MG63 (cell line): ENCODE results near the gene FGF10. TPM values are rescaled to one million over a fixed set of nuclear protein-coding genes. Genes with fewer than 3 reads are reported as not detected.

ENCODE experiments used
- DNase-seq: peaks from one replicate; pipeline ENCODE4 v3.0.0-alpha.2; 2020
- H3K27me3 ChIP-seq: fragments of 250-450 bp; sonication (Bioruptor Pico); 2 replicates; pipeline ENCODE4 v1.5.1; 2020; ENCODE audit warnings: mild to moderate bottlenecking, moderate library complexity
- H3K36me3 ChIP-seq: fragments of 250-450 bp; sonication (Bioruptor Pico); 2 replicates; pipeline ENCODE4 v1.5.1; 2020; ENCODE audit warnings: mild to moderate bottlenecking, moderate library complexity
- H3K4me3 ChIP-seq: fragments of 250-450 bp; sonication (Bioruptor Pico); 2 replicates; pipeline ENCODE4 v1.5.1; 2020; ENCODE audit warnings: mild to moderate bottlenecking, moderate library complexity
- H3K9me3 ChIP-seq: fragments of 250-450 bp; sonication (Bioruptor Pico); 2 replicates; pipeline ENCODE4 v1.5.1; 2020; ENCODE audit warnings: mild to moderate bottlenecking, moderate library complexity
- total RNA-seq: library from RNA; depleted of rRNA; stranded (reverse); fragments of >200 nt; shearing (Covaris generic); gene quantifications from 2 replicates; pipeline ENCODE4 v1.2.3, GENCODE V29; 2014; ENCODE audit warnings: low replicate concordance

FGF10 gene
- total RNA-seq, 1 experiment from 2014 or later, result not detected

DNA sequence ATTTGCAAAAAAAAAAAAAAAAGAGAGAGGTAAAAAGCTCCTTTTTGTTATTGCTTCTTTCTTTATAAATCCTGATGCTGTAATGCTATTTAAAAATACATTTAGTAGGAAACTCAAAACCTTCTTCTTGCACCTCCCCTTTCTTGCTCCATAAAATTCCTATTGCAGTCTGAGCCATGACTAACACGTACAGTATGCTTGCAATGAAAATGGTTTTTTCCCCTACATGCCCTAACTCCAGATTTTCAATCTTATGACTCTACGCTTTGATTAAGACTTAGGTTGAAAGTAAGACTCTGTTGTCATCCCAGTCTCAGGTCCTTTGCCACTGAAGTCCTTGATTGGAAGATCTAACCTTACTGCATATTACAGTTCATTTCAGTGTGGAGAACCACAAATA, 23.9 kb downstream of the FGF10 start:
- Histone ChIP-seq H3K27me3 (no peaks in the 10 kb centered on the region), H3K9me3 (no peaks in the 10 kb centered on the region), H3K4me3 (no peak overlapping the region), H3K36me3 (no peaks in the 10 kb centered on the region)
- no peak for DNase-seq

DNA sequence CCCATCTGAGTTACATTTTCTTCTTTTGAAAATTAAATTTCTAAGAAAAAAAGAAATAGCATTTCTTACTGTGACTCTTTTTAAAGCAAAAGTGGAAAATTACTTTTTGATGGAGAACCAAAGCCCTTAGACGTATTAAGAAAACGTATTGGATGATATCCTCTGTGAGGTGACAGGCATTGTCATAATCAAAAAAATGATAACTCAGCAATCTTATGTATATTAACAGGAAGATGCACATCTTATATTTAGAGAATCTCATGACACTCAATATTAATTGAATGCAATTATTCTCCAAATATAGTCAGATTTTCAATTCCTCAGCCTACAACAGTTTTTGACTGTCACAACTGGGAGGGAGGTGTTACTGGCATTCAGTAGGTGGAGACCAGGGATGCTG, 25.1 kb downstream of the FGF10 start:
- Histone ChIP-seq H3K27me3 (no peaks in the 10 kb centered on the region), H3K4me3 (no peak overlapping the region), H3K36me3 (no peaks in the 10 kb centered on the region), H3K9me3 (no peaks in the 10 kb centered on the region)
- DNase-seq, result no peak

DNA sequence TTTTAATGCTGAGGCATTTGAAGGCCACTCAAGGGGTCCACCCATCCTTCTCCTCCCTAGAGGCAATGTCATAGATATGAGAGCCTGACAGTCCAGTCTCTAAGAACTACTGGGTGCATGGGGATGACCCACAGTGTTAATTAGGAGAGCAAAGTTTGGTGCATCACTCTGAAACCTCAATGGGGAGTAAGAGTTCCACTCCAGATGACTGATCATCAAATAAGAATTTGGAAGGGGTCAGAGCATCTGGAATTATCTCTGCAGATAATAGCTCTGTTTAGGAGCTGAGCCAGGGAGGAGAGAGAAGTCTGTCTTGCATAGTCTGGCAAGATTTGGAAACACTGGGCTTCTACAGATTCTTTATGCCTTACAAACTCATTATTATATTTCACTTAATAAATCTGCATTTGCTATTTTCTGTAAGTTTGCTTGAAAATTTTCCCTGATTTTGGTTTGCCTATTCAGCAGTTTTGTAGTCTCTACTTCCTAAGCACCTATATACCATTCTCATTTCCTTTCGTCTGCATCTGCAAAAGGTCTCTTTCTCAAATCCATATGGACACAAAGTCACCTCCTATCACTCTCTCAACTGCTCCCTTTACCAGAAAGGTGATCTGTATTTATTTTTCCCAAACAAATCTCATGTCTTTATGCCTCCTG, 27.7 kb downstream of the FGF10 start:
- no peaks in the 10 kb centered on the region for H3K9me3 ChIP-seq
- no peaks in the 10 kb centered on the region for H3K27me3 ChIP-seq
- H3K4me3 ChIP-seq, result no peak overlapping the region
- no peak for DNase-seq
- no peaks in the 10 kb centered on the region for H3K36me3 ChIP-seq

GRCh38 chr5:44360919-44361318, 28.3 kb downstream of the FGF10 start:
- DNase-seq, result no peak
- H3K9me3 ChIP-seq, result no peaks in the 10 kb centered on the region
- no peak overlapping the region for H3K4me3 ChIP-seq
- H3K27me3 ChIP-seq, result no peaks in the 10 kb centered on the region
- H3K36me3 ChIP-seq, result no peaks in the 10 kb centered on the region

DNA sequence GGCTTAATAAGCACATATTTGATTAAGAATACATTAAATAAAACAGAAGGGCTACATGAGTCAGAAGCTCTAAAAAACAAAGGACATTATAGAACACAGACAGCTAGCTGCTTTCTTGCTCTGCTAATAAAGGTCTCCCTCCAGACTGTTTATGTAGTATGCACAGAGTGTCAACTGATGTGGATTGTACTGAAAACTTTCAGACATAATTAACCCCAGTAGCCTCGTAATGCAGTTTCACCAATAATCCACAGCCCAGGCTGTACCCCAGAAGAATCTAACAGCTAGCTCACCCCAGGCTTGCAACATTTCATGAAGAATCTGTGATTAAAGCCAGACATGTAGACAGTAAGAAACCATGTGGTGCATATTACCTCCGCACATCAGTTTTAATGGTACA, 30.8 kb downstream of the FGF10 start:
- H3K36me3 ChIP-seq, result no peaks in the 10 kb centered on the region
- no peaks in the 10 kb centered on the region for H3K27me3 ChIP-seq
- DNase-seq, result no peak
- H3K9me3 ChIP-seq, result no peaks in the 10 kb centered on the region
- H3K4me3 ChIP-seq, result no peak overlapping the region

DNA sequence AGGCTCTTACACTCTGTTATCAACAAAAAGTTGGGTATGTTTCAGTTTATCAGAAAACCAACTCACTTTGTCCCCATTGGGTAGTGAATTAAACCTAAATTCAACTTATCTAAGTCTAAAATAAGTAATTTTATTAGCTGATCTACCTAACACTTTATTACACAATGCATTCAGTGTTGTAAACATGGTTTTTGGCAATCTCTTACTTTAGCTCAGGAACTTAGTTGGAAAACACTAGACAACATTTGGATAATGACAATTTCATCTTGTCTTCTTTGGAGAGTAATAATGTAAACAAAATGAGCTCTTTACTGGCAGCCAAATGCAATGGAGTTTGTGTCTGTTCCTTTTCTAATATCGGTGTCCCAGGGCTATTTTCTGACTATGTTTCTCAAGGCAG, 33.0 kb downstream of the FGF10 start:
- Histone ChIP-seq H3K27me3 (no peaks in the 10 kb centered on the region), H3K36me3 (no peaks in the 10 kb centered on the region), H3K9me3 (no peaks in the 10 kb centered on the region), H3K4me3 (no peak overlapping the region)
- DNase-seq, result no peak

GRCh38 chr5:44345871-44346270, 43.3 kb downstream of the FGF10 start:
- no peak for DNase-seq
- Histone ChIP-seq H3K4me3 (no peak overlapping the region), H3K27me3 (no peaks in the 10 kb centered on the region), H3K9me3 (no peaks in the 10 kb centered on the region), H3K36me3 (no peaks in the 10 kb centered on the region)

- no peaks in the 10 kb centered on the region for H3K9me3 ChIP-seq
- H3K36me3 ChIP-seq, result no peaks in the 10 kb centered on the region
- H3K27me3 ChIP-seq, result no peaks in the 10 kb centered on the region
- no peak for DNase-seq
- H3K4me3 ChIP-seq, result no peak overlapping the region
Measured at GRCh38 chr5:44336708-44337107, 52.5 kb downstream of the FGF10 start.

DNA sequence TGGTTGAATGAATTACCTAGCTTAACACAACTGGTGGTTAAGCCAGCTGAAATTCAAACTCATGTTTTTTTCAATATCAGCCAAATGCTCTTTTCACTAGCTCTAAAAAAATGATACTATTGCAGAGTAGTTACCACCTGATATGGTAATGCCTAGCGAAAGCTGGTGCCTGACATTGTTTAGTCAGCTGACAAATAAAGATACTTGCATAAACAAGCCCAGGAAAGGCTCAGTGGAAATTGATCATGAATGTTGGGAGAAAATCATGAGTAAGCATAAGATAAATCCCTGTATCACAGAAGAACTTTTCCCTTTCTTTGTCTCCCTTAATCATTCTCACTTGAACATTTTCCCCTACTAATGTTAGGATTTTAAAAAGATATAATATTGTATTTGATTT, 54.6 kb downstream of the FGF10 start:
- no peak for DNase-seq
- Histone ChIP-seq H3K27me3 (no peaks in the 10 kb centered on the region), H3K9me3 (no peaks in the 10 kb centered on the region), H3K4me3 (no peak overlapping the region), H3K36me3 (no peaks in the 10 kb centered on the region)

- no peak overlapping the region for H3K4me3 ChIP-seq
- no peaks in the 10 kb centered on the region for H3K9me3 ChIP-seq
- no peaks in the 10 kb centered on the region for H3K27me3 ChIP-seq
- H3K36me3 ChIP-seq, result no peaks in the 10 kb centered on the region
- DNase-seq, result no peak
Measured at GRCh38 chr5:44332285-44332971, 56.8 kb downstream of the FGF10 start.

GRCh38 chr5:44331471-44332050, 57.7 kb downstream of the FGF10 start:
- H3K27me3 ChIP-seq, result no peaks in the 10 kb centered on the region
- DNase-seq, result no peak
- H3K36me3 ChIP-seq, result no peaks in the 10 kb centered on the region
- no peak overlapping the region for H3K4me3 ChIP-seq
- H3K9me3 ChIP-seq, result no peaks in the 10 kb centered on the region

DNA sequence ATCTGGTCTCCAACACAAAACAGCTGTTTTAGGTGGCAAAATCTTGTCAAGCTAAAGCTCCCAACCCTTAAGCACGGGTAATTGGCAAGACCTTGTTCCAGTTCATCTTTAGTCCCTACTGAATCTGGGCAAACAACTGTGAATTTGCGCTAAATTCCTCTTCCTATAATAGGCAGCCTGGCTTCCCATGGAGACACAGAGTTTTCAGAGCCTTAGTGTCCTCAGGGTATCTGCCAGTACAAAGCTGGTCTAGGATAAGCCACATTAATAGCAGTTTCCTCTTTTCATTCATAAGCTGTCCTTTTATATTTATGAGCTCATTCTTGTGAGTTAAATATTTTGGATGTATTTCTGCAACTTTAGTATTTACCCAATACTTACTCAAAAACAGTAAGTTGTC, 59.5 kb downstream of the FGF10 start:
- Histone ChIP-seq H3K27me3 (no peaks in the 10 kb centered on the region), H3K9me3 (no peaks in the 10 kb centered on the region), H3K36me3 (no peaks in the 10 kb centered on the region), H3K4me3 (no peak overlapping the region)
- no peak for DNase-seq

DNA sequence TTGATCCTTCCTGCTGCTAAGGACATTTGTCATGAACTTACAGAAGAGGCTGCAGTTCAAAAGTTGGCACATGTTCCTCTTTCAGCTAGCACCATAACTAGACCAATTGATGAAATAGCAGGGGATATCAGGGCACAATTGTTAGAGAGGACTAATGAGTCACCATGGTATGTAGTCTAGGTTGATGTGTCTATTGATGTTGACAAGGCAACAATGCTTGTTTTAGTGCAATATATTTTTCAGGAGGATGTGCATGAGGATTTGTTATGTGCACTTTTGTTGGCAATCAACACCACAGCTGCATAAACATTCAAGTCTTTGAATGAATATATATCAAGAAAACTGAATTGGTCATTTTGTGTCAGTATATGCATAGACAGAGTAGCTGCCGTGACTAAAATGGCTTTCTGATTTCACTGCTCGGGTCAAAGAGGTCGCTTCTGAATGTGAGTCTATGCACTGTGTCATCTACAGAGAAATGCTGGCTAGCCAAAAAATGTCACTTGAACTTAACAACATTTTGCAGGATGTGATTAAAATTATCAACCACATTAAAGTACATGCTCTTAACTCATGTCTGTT, 68.0 kb downstream of the FGF10 start:
- H3K4me3 ChIP-seq, result no peak overlapping the region
- no peak for DNase-seq
- no peaks in the 10 kb centered on the region for H3K27me3 ChIP-seq
- H3K36me3 ChIP-seq, result no peaks in the 10 kb centered on the region
- H3K9me3 ChIP-seq, result no peaks in the 10 kb centered on the region

GRCh38 chr5:44320188-44320587, 69.0 kb downstream of the FGF10 start:
- no peaks in the 10 kb centered on the region for H3K27me3 ChIP-seq
- DNase-seq, result no peak
- no peak overlapping the region for H3K4me3 ChIP-seq
- no peaks in the 10 kb centered on the region for H3K9me3 ChIP-seq
- H3K36me3 ChIP-seq, result no peaks in the 10 kb centered on the region

- DNase-seq, result no peak
- H3K4me3 ChIP-seq, result no peak overlapping the region
- H3K27me3 ChIP-seq, result no peaks in the 10 kb centered on the region
- no peaks in the 10 kb centered on the region for H3K9me3 ChIP-seq
- no peaks in the 10 kb centered on the region for H3K36me3 ChIP-seq
Measured at GRCh38 chr5:44318883-44319282, 70.3 kb downstream of the FGF10 start.

GRCh38 chr5:44312374-44312773, 76.8 kb downstream of the FGF10 start:
- DNase-seq, result no peak
- Histone ChIP-seq H3K4me3 (no peak overlapping the region), H3K27me3 (no peaks in the 10 kb centered on the region), H3K36me3 (no peaks in the 10 kb centered on the region), H3K9me3 (no peaks in the 10 kb centered on the region)

- DNase-seq, result no peak
- Histone ChIP-seq H3K9me3 (no peaks in the 10 kb centered on the region), H3K4me3 (no peak overlapping the region)
Measured at GRCh38 chr5:44300551-44300950, 88.7 kb downstream of the FGF10 start.

GRCh38 chr5:44299394-44299793, 89.8 kb downstream of the FGF10 start:
- no peaks in the 10 kb centered on the region for H3K36me3 ChIP-seq
- no peaks in the 10 kb centered on the region for H3K27me3 ChIP-seq
- H3K9me3 ChIP-seq, result no peaks in the 10 kb centered on the region
- DNase-seq, result no peak
- no peak overlapping the region for H3K4me3 ChIP-seq

More at GRCh38 chr5:44300551-44300950, 88.7 kb downstream of the FGF10 start:
- no peaks in the 10 kb centered on the region for H3K36me3 ChIP-seq
- no peaks in the 10 kb centered on the region for H3K27me3 ChIP-seq
